AG09309 (cell line): ENCODE measurements around the gene SRSF7.
"Not testable (repeated sequence)": the region's sequence is repeated elsewhere in the genome, so short reads cannot be mapped to it uniquely, and the experiment has no call there.

Source experiments
- DNase-seq: peaks from one replicate; pipeline ENCODE4 v3.0.0-alpha.2; 2010; ENCODE audit warnings: low read depth
- H3K4me3 ChIP-seq: 2 replicates; pipeline ENCODE4 v1.5.1; 2011; ENCODE audit warnings: mild to moderate bottlenecking, low read depth, low read length, moderate library complexity; ENCODE audit not compliant: control insufficient read depth
- TF ChIP-seq, protein P1 (sequence below): IDR thresholded peaks from 2 replicates; pipeline ENCODE4 v1.5.1; 2011; ENCODE audit warnings: mild to moderate bottlenecking, low read depth, low read length, inconsistent platforms; ENCODE audit not compliant: insufficient read depth, control insufficient read depth; ENCODE audit errors: missing control alignments

Gene SRSF7

GRCh38 chr2:38722271-38723061 lies 28.7 kb downstream of the SRSF7 start:
- TF ChIP-seq, protein P1, sequence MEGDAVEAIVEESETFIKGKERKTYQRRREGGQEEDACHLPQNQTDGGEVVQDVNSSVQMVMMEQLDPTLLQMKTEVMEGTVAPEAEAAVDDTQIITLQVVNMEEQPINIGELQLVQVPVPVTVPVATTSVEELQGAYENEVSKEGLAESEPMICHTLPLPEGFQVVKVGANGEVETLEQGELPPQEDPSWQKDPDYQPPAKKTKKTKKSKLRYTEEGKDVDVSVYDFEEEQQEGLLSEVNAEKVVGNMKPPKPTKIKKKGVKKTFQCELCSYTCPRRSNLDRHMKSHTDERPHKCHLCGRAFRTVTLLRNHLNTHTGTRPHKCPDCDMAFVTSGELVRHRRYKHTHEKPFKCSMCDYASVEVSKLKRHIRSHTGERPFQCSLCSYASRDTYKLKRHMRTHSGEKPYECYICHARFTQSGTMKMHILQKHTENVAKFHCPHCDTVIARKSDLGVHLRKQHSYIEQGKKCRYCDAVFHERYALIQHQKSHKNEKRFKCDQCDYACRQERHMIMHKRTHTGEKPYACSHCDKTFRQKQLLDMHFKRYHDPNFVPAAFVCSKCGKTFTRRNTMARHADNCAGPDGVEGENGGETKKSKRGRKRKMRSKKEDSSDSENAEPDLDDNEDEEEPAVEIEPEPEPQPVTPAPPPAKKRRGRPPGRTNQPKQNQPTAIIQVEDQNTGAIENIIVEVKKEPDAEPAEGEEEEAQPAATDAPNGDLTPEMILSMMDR, result peak; percentile 13
- no peak for DNase-seq
- H3K4me3 ChIP-seq, result no peak overlapping the region

DNA sequence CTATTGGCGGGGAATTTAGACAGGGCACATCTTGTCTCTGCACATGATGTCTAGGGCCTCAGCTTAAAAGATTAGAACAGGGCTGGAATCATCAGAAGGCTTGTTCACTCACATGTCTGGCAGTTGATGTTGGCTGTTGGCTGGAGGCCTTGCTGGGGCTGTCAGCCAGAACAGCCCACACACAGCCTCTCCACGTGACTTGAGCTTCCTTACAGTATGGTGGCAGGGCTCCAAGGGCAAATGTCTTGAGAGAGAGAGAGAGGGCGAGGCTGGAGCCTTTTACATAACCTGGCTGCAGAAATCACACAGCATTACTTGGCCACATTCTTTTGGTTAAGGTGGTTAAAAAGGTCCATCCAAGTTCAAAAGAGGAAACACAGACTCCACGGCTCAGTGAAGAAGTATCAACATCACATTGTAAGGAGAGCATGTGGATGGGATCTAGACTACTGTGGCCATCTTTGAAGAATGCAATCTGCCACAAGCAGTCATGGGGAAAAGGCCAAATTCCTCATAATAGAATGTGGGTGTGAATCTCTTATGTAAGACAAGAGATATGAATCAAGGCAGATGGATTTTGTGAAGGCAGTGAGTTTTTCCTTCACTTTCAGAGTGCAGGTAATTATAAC lies 30.4 kb downstream of the SRSF7 start:
- H3K4me3 ChIP-seq, result no peak overlapping the region
- DNase-seq, result peak; percentile 96
- TF ChIP-seq, protein P1, result no peak

DNA sequence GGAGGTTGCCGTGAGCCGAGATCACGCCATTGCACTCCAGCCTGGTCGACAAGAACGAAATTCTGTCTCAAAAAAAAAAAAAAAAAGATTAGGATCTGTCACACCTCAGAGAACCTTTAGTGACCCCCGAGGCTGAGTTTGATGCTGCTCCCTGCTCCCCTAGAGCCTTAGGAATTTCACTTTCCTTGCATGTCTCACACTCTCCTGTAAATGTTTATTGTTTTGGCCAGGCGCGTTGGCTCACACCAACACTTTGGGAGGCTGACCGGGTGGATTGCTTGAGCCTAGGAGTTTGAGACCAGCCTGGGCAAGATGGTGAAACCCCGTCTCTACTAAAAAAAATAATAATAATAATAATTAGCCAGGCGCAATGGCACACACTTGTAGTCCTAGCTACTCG lies 31.5 kb downstream of the SRSF7 start:
- DNase-seq, result no peak
- TF ChIP-seq, protein P1, result no peak
- no peak overlapping the region for H3K4me3 ChIP-seq

GRCh38 chr2:38718601-38719000 lies 32.6 kb downstream of the SRSF7 start:
- no peak for DNase-seq
- TF ChIP-seq, protein P1, result no peak
- H3K4me3 ChIP-seq, result no peak overlapping the region

DNA sequence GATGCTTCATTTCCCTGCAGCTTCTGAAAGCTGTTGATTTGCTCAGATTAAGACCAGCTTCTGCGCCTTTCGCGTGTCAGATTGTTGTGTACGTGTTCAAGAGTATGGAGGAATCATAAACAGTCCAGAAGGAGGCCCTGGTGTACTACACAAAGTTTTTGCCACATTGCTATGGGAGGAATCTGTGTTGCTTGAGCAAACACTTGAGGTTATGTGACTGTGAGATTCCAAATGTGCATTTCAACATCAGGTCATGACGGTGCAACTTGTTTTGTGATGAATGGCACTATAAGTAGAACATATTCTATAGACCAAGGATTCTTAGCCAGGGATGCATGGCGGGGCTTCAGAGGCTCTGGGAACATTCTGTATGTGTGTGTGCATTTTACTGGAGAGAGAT lies 35.0 kb downstream of the SRSF7 start:
- TF ChIP-seq, protein P1, result no peak
- DNase-seq, result peak; percentile 47
- H3K4me3 ChIP-seq, result no peak overlapping the region

DNA sequence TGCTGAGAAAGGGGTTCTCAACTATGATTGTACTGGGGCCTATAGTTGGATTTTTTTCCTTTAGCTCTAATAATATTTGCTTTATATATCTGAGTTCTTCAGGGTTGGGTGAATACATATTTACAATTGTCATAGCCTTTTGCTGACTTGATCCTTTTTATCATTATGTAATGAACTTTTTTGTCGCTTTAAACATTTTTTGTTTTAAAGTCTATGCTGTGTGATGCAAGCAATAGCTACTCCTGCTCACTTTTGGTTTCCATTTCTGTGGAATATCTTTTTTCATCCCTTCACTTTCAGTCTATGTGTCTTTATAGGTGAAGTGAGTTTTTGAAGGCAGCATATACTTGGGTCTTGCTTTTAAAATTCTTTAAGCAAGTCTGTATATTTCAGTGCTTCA lies 36.2 kb downstream of the SRSF7 start:
- not testable (repeated sequence) for H3K4me3 ChIP-seq, DNase-seq

DNA sequence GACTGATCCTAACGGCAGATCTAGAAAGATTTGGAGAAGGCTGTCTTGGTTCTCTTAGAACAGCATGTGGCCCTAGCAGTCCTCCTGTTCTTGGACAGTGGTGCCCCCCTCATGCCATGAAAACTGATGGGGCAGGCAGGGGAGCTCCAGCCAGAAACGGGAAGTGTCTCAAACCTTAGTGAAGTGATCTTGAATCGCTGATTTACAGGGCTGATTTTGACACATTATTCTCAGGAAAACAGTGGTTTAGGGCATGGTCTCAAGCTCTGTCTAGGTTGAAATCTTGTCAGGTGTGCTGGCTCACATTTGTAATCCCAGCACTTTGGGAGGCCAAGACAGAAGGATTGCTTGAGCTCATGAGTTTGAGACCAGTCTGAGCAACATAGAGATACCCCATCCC lies 37.8 kb downstream of the SRSF7 start:
- TF ChIP-seq, protein P1, result no peak
- no peak for DNase-seq

More for the DNA sequence above, 37.8 kb downstream of the SRSF7 start:
- no peak overlapping the region for H3K4me3 ChIP-seq
